HFF-Myc (cell line): ENCODE data around the gene GREM2.

ENCODE experiments used
- DNase-seq: peaks from one replicate; pipeline ENCODE4 v3.0.0-alpha.2; 2011; ENCODE audit warnings: low read depth; ENCODE audit errors: extremely low read depth
- H3K4me3 ChIP-seq: replicated peaks from 2 replicates; pipeline ENCODE4 v1.5.1; 2011; ENCODE audit warnings: low read depth, mild to moderate bottlenecking, control low read depth, low read length
- CTCF ChIP-seq: IDR thresholded peaks from 2 replicates; pipeline ENCODE4 v1.5.1; 2012; ENCODE audit warnings: mild to moderate bottlenecking, low read depth, low read length, control low read depth; ENCODE audit errors: missing control alignments

The GREM2 gene

GRCh38 chr1:240572328-240572727, 39.6 kb downstream of the GREM2 start:
- no peak for DNase-seq
- H3K4me3 ChIP-seq, result no peak overlapping the region
- TF ChIP-seq CTCF, result no peak

- no peak overlapping the region for H3K4me3 ChIP-seq
- no peak for DNase-seq
- TF ChIP-seq CTCF, result no peak
Measured at GRCh38 chr1:240571782-240572181, 40.2 kb downstream of the GREM2 start.

GRCh38 chr1:240567066-240567465, 44.9 kb downstream of the GREM2 start:
- no peak for TF ChIP-seq CTCF
- H3K4me3 ChIP-seq, result no peak overlapping the region
- DNase-seq, result no peak

GRCh38 chr1:240562779-240563178, 49.2 kb downstream of the GREM2 start:
- DNase-seq, result no peak
- no peak for TF ChIP-seq CTCF
- H3K4me3 ChIP-seq, result no peak overlapping the region

DNA sequence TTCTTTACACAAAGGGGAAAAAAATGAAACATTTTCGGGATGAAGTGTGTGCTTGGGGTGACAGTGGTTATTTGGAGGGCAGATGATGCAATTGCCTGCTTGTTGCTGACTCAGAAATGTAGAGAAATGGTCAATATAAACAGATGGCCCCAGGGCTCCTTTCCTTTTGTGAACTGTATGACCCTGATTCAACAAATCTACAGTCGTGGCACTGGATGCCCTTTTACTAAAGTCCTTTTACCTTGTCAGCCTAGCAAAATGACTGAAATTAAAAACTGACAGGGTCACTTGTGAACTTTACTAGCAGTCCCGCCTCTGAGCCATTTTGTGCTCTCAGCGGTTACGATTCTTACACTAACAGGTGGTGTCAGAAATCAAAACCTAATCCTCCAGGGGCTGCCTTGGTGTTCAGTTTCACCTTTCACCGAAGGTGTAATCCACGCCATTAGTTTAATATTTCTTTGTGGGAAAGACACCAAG, 49.8 kb downstream of the GREM2 start:
- no peak overlapping the region for H3K4me3 ChIP-seq
- DNase-seq, result no peak

DNA sequence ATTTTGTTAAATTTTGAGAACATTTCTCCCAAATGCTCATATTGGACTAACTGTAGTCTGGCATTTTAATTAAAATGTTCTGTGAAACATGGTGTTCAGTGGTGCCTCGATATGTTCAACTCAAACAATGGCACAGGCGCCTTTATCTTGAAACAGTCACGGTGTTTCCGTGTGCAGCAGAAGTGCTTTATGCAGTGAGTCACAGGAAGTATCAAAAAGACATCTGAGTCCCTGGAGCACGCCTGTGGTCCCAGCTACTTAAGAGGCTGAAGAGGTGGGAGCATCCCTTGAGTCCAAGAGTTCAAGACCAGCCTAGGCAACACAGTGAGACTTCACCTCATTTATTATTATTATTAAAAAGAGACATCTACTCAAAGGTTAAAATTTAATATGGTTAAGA, 52.2 kb downstream of the GREM2 start:
- TF ChIP-seq CTCF, result no peak
- no peak overlapping the region for H3K4me3 ChIP-seq
- DNase-seq, result no peak

More for the DNA sequence above, 49.8 kb downstream of the GREM2 start:
- TF ChIP-seq CTCF, result no peak

- TF ChIP-seq CTCF, result no peak
- DNase-seq, result no peak
- H3K4me3 ChIP-seq, result no peak overlapping the region
Measured at GRCh38 chr1:240555524-240555923, 56.4 kb downstream of the GREM2 start.
